Stimulated activated CD4-positive, alpha-beta T cell treated with anti-CD3 and anti-CD28 coated beads, Interleukin-12 subunit alpha, Interleukin-12 subunit beta, amount 100 ng/mL, for 24 hours (primary cell): ENCODE data around the gene STAT5A.
"Not testable (repeated sequence)": the region's sequence is repeated elsewhere in the genome, so short reads cannot be mapped to it uniquely, and the experiment has no call there.

ENCODE experiments used
- DNase-seq, 2 experiments: peaks; one replicate each; pipeline ENCODE4 v3.0.0-alpha.2; 2020; ENCODE audit warnings: low read depth in 2 of 2

The STAT5A gene

DNA sequence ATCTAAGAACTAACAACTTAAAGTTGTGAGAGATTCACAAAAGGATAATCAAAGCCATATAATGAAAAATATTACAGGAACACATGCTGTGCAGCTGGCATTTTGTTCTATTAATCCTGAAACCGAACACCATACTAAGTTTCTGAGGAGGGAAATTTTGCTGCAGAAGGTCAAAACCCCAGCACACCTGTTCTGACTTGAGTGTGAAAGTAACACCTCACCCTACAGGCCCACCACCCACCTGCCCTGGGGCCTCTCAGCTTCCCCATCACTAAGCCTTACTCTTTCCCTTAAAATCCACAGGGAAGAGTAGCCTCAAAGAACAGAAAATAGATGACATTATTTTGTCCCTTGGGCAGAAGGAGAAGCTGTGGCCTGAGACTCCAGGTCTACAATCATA is 44.8 kb downstream of the STAT5A start:
- no peak for DNase-seq

GRCh38 chr17:42334677-42335076 is 46.4 kb downstream of the STAT5A start:
- no peak for DNase-seq

DNA sequence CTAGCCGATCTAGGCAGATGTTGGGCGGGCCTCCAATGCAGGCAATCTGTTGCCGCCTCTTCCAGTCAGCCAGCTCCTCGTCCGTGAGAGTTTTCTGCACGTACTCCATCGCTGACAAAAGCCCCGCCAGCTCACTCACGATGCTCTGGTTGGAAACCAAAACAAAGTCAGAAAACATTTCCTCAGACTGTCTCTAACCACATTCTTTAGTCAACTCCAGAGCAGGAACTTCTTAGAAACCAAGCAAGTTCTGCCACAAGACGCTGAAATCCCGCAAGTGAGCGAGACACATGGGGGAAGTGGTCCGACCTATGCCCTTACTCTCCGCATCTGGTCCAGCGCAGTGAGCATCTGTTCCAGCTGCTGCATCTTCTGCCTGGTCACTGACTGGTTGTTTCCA is 49.1 kb downstream of the STAT5A start:
- peak; percentile 40 to 70 for DNase-seq

GRCh38 chr17:42338427-42338985 is 50.2 kb downstream of the STAT5A start:
- no peak for DNase-seq

DNA sequence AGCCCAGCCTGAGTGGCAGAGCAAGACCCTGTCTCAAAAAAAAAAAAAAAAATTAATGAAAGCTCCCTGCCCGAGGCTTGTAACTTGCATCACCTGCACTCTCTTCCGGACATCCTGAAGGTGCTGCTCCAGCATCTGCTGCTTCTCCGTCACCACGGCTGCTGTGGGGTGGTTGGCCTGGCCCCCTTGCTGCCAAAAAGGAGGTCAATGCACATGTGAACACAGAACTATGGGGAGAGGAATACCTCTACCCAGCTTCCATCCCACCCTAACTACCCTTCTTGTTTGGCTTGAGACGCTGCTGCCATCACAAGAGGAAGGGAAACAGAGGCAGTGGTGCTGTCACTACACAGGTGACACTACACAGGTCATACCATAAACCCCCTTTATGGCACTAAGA is 50.9 kb downstream of the STAT5A start:
- DNase-seq = no peak

- DNase-seq = no peak
These were observed 52.4 kb downstream of the STAT5A start for GRCh38 chr17:42340691-42341127.

DNA sequence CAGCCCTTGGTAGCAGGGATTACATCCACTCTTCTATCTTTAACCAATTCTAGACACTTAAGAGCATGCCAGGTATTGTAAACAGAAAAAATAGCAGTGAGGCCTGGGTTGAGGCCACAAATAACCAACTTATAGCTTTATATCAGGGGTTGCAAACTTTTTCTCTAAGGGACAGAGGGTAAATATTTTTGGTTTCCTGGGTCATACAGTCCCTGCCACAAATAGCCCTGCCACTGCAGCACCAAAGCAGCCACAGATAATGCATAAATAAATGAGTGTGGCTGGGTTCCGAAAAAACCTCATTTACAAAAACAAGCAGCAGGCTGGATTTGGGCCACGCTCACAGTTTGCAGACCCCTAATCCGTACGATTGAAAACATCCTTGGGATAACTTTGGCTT is 53.3 kb downstream of the STAT5A start:
- DNase-seq = no peak

GRCh38 chr17:42342242-42343008 is 54.1 kb downstream of the STAT5A start:
- DNase-seq = no peak

DNA sequence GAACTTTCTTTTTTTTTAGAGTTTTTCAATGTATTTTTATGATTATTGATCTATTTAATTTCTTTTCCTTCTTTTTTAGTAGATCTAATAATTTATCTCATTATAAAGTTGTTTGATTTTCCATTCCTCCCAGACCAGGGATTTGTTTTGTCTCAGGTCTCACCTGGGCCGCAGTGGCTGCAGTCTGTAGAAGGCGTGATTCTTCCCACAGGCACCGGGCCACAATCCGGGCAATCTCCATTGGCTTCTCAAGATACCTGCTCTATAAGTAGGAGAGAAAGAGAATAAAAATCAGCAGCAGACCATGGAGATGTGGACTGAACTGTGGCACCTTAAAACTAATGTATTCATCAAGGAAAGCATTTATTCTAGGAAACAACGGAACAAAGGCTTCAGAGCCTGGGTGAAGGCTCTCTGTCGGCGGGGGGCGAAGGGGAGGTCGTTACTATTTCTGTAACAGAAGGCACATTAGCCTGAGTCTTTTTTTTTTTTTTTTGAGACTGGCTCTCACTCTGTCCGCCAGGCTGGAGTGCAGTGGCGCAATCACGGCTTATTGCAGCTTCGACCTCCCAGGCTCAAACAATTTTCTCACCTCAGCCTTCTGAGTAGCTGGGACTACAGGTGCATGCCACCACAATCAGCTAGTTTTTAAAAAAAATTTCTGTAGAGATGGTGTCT is 57.2 kb downstream of the STAT5A start:
- DNase-seq = no peak

- DNase-seq = no peak
These were observed 58.2 kb downstream of the STAT5A start for GRCh38 chr17:42346481-42346880.

GRCh38 chr17:42347198-42347597 is 58.9 kb downstream of the STAT5A start:
- no peak for DNase-seq

GRCh38 chr17:42347606-42348005 is 59.3 kb downstream of the STAT5A start:
- no peak for DNase-seq

- DNase-seq = no peak
These were observed 59.8 kb downstream of the STAT5A start for GRCh38 chr17:42348104-42348503.

GRCh38 chr17:42354956-42355843 is 66.9 kb downstream of the STAT5A start:
- DNase-seq = no peak

- no peak for DNase-seq
These were observed 70.1 kb downstream of the STAT5A start for GRCh38 chr17:42358434-42358833.

GRCh38 chr17:42359133-42359532 is 70.8 kb downstream of the STAT5A start:
- no peak for DNase-seq

DNA sequence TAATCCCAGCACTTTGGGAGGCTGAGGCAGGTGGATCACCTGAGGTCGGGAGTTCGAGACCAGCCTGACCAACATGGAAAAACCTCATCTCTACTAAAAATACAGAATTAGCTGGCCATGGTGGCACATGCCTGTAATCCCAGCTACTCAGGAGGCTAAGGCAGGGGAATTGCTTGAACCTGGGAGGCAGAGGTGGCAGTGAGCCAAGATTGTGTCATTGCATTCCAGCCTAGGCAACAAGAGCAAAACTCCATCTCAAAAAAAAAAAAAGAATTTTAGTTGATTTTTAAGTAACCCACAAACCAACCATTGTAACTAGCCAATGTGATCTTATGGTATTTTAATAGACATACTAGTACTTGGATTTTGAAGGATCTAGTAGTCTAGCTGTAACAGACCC is 72.1 kb downstream of the STAT5A start:
- DNase-seq = not testable (repeated sequence)
